ENCODE measurements around the gene ATP5PD.

DNA sequence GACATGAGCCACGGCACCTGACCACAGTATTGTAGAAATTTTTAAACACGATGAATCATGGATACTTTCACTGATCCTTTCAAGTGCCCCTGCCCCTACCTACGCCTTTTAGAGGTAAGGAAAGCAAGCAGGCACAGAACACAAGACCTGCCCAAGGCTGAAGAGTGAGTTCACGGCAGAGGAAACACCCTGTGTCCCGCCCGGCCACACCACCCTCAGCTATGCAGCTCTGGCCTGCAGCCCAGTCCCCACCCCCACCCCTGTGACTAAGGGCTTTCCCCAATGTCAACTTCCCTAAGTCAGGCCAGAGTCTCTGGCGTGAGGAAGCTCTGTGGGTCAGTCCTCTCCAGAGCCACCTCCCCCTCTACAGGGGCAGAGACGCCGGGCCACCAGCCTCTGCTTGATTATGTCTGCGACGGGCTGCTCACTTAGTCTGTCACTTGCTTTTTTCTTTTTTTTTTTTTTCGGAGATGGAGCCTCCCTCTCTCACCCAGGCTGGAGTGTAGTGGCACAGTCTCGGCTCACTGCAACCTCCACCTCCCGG lies 49.4 kb upstream of the ATP5PD start:
- no peak for TF ChIP-seq EZH2 (IDR thresholded peaks at IDR 0.05; ENCODE audit: borderline replicate concordance, insufficient read depth, low read depth, low read length, poor library complexity, severe bottlenecking)
- TF ChIP-seq, protein P1, sequence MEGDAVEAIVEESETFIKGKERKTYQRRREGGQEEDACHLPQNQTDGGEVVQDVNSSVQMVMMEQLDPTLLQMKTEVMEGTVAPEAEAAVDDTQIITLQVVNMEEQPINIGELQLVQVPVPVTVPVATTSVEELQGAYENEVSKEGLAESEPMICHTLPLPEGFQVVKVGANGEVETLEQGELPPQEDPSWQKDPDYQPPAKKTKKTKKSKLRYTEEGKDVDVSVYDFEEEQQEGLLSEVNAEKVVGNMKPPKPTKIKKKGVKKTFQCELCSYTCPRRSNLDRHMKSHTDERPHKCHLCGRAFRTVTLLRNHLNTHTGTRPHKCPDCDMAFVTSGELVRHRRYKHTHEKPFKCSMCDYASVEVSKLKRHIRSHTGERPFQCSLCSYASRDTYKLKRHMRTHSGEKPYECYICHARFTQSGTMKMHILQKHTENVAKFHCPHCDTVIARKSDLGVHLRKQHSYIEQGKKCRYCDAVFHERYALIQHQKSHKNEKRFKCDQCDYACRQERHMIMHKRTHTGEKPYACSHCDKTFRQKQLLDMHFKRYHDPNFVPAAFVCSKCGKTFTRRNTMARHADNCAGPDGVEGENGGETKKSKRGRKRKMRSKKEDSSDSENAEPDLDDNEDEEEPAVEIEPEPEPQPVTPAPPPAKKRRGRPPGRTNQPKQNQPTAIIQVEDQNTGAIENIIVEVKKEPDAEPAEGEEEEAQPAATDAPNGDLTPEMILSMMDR (IDR thresholded peaks at IDR 0.05), result no peak

All from B cell (primary cell).